Epithelial cell of proximal tubule (primary cell): ENCODE data around the gene RPP38. TPM values are rescaled to one million over a fixed set of nuclear protein-coding genes. Genes with fewer than 3 reads are reported as not detected.

Source experiments
- DNase-seq: peaks from one replicate; pipeline ENCODE4 v3.0.0-alpha.2; 2011; ENCODE audit warnings: low read depth
- H3K4me3 ChIP-seq: 2 replicates; pipeline ENCODE4 v1.5.1; 2011; ENCODE audit warnings: low read depth, mild to moderate bottlenecking, low read length
- total RNA-seq: library from RNA; depleted of rRNA; stranded (reverse); fragments of >200 nt; gene quantifications from 2 replicates; pipeline ENCODE4 v1.2.3, GENCODE V29; 2015
- TF ChIP-seq, protein P1 (sequence below): conservative IDR thresholded peaks from 2 replicates; pipeline ENCODE4 v1.5.1; 2012; ENCODE audit warnings: low read depth, mild to moderate bottlenecking, low read length

Gene RPP38
- total RNA-seq, 1 donor from 2014 or later: 26.1 TPM

DNA sequence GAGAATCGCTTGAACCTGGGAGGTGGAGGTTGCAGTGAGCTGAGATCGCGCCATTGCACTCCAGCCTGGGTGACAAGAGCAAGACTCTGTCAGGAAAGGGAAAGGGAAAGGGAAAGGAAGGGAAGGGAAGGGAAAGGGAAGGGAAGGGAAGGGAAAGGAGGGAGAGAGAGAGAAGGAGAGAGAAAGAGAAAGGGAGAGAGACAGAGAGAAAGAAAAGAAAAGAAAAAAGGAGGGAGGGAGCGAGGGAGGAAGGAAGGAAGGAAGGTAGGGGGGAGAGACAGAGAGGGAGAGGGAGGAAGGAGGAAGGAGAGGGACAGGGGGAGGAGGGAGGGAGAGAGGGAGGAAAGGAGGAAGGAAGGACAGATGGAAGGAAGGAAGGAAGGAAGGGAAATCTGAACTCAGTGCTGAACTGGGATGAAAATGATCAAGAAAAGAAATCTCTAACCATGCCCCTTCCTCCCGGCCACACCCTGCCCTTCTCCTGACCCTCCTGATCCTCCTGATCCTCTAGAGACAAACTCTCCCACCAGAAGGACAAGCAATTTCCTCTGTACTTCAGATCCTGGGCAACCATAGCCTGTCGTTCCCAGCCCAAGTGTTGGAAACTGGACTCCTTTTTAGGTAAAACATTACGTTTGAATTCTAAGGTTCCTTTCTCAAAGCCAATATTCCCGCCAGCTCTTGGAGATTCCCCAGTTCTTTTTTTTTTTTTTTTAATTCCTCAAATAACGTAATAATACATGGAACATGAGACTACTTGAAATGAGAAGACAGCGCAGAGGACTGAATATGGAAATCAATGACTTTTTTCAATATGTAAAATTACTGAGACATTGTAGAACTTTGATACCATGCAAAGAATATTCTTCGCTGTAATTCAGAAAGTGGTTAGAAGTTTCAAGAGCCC, 39.2 kb downstream of the RPP38 start:
- TF ChIP-seq, protein P1, sequence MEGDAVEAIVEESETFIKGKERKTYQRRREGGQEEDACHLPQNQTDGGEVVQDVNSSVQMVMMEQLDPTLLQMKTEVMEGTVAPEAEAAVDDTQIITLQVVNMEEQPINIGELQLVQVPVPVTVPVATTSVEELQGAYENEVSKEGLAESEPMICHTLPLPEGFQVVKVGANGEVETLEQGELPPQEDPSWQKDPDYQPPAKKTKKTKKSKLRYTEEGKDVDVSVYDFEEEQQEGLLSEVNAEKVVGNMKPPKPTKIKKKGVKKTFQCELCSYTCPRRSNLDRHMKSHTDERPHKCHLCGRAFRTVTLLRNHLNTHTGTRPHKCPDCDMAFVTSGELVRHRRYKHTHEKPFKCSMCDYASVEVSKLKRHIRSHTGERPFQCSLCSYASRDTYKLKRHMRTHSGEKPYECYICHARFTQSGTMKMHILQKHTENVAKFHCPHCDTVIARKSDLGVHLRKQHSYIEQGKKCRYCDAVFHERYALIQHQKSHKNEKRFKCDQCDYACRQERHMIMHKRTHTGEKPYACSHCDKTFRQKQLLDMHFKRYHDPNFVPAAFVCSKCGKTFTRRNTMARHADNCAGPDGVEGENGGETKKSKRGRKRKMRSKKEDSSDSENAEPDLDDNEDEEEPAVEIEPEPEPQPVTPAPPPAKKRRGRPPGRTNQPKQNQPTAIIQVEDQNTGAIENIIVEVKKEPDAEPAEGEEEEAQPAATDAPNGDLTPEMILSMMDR: no peak
- no peak for DNase-seq
- H3K4me3 ChIP-seq: no peak overlapping the region

DNA sequence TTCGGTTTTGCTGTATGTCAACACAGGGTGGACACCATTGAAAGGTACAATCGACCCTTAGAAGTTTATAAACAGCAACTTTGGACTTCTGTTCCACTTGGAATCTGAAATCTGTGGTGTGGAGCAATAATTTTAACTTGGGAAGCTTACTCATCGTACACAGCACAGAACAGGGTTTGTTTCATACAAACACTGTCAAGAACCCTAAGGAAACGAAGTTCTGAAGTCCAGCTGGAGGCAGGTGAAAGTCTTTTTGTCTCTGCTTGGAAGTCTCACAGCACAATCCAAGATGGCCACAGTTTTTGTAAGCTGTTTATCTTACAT, 39.8 kb downstream of the RPP38 start:
- DNase-seq: no peak
- H3K4me3 ChIP-seq: no peak overlapping the region
- TF ChIP-seq, protein P1: no peak

DNA sequence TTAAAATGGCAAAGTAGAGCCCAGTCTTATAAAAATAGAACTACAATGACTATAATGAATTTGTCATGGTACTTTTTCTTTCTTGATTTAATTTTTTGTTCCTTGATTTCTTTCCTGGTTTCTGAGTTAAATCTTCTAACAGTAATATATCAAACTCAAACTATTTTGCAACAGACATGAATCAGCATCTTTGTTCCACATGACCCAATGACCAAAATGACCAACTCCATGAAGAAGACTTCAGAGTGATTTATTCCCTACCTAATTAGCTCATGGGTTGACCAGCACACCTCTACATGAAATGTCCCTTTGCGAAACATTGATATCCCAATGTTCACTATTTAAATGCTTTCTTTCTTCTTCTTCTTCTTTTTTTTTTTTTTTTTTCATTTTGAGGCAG, 40.5 kb downstream of the RPP38 start:
- peak; percentile 29 for DNase-seq
- TF ChIP-seq, protein P1: no peak
- H3K4me3 ChIP-seq: no peak overlapping the region

DNA sequence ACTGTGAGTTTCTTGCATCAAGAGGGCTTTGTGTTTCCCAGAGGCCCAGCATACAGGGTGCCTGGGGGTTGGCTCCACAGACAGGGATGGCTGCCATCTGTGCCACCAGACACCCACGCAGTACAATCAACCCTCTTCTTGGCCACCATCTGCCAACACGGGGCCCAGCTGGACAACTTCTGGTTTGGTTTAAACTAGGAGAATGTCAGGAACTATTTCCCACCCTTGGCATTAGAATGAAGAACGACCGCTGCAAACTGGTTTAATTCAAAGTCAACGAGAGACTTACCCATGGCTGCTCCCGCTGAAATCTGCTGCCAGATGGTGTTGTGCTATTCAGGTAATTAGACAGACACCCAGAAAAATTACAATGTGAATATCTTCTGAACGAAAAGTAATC, 43.5 kb downstream of the RPP38 start:
- H3K4me3 ChIP-seq: no peak overlapping the region
- no peak for DNase-seq
- TF ChIP-seq, protein P1: no peak

DNA sequence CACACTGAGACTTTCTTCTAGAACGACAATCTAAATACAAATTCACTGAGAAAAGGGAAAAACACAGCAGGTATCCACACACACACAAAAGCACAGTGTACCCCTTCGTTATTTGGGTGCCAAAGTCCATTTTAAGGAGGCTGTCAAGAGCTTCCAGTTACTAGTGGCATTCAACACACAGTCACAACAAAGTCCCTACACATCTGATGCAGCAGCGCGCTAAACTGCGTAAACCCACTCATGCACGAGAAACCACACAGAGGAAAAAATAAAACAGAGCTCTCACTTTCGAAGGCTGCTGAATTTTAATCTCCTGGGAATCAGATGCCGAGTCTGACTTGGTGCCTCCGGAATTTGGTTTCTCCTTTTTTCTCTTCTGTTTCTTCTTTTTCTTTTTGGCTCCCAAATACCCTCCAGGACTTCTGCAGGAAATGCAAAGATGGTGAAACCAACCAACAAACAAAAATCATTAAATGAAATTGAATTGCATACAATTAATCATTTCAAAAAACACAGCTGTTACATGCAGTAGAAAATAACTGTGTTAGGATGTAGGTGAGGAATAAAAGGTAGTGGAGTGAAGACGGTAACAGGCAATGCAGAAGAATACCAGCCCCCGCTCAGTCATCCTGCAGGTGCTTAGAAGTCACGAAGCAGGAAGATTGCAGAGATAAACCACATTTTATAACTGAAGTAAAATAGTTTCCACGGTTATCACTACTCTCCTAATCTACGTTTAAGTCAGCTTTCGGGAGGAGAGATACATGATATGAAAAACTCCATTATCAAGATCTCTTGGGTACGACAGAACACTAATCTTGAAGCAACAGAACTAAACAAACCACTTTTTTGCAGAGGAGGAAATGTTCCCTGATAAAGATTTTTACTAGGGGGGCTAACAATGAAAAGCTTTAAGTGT, 44.2 kb downstream of the RPP38 start:
- no peak overlapping the region for H3K4me3 ChIP-seq
- TF ChIP-seq, protein P1: no peak
- no peak for DNase-seq

DNA sequence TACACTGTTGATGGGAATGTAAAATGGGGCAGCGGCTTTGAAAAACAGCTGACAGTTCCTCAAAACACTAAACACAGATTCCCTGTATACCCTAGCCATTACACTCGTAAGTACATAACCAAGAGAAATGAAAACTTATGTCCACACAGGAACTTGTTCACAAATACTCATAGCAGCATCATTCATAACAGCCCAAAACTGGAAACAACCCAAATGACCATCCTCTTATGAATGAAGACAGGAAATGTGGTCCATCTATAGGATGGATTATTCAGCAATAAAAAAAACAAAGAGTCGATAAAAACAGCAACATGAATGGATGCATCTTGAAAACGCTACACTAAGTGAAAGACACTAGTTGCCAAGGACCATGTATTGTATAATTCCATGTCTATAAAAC, 47.6 kb downstream of the RPP38 start:
- H3K4me3 ChIP-seq: no peak overlapping the region
- TF ChIP-seq, protein P1: no peak
- DNase-seq: no peak
